TTC549 (cell line): ENCODE data around the gene SMARCA2.

Source experiments
- FAIRE-seq: peaks from 2 replicates; lab custom pipeline; 2012; peaks lifted over from hg19 to GRCh38; lab: Jason Lieb, UNC

The SMARCA2 gene

DNA sequence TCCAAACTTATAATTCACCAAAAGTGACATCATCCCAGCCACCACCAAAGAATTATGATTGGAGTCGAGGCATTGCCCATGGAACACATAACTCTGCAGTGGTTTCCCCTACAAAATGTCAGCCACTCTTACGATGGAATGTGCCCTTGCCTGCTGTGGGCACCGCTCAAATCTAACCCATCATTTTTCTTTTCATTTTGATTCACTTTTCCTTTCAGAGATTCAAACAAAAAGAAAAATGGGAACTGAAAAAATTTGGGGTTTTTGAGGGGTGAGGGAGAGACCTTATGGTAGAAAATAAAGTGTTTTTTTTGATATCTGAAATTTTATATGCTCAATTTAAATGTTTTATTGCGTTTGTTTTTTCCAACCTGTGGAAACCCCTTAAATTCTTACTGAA lies 28.1 kb downstream of the SMARCA2 start:
- no peak for FAIRE-seq

DNA sequence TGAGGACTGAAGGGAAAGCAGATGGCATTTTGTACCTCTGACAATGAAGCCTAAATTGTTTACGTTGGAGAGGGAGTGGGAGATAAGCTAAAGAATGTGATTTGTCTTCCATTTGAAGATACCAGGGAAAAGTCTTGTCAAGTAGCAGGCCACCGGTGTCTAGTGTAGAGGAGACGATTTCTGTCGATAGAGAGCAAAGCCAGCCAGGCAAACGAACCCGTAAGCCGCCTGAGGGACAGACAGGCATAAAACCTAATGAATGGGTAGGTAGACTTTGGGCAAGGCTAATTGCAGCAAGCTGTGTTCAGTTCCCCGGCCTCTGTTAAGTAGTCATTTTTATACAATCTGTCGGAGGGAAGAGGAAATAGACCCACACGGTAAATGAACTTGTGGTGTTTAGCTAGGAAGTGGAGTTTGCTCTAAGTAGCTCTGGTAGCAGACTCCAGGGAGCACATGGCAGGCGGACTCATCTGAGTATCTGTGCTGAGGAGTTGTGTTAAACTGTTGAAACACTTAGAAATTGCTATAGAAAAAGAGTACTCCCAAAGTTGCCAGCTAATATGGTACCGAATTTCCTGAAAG lies 28.8 kb downstream of the SMARCA2 start:
- FAIRE-seq = no peak

DNA sequence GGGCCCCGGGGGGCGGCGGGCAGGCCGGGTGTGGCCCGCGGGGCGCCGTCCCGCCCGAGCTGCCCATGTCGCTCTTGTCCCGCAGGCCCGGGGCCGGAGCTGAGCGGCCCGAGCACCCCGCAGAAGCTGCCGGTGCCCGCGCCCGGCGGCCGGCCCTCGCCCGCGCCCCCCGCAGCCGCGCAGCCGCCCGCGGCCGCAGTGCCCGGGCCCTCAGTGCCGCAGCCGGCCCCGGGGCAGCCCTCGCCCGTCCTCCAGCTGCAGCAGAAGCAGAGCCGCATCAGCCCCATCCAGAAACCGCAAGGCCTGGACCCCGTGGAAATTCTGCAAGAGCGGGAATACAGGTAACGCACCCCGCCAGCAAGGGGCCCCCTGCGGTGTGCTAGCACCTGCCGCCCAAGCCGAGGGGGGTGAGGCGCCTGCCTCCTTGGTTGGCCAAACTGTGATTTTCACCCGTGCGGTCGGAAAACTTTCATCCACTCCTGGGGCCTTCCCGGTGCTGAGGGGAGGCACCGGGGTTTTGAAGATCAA lies 32.1 kb downstream of the SMARCA2 start:
- FAIRE-seq = no peak

- no peak for FAIRE-seq
Measured at GRCh38 chr9:2047916-2048315, 32.8 kb downstream of the SMARCA2 start.

DNA sequence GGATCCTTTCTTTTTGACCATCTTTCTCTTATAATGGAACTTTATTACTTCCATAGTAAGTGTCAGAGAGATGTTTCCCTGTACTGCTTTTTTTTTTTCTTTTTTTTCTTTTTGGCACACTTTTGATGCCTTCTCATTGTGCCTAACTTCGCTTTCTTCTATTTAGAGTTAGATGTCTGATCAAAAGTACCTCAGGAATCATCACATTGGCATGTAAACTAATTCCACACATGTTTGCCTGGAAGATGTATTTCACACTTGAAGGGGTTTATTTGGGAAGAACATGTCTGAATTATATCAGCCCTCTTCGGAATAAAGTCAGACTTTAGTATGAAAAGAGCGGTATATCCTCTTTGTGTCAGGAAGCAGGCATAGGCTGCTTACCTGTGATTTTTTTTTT lies 35.1 kb downstream of the SMARCA2 start:
- no peak for FAIRE-seq

DNA sequence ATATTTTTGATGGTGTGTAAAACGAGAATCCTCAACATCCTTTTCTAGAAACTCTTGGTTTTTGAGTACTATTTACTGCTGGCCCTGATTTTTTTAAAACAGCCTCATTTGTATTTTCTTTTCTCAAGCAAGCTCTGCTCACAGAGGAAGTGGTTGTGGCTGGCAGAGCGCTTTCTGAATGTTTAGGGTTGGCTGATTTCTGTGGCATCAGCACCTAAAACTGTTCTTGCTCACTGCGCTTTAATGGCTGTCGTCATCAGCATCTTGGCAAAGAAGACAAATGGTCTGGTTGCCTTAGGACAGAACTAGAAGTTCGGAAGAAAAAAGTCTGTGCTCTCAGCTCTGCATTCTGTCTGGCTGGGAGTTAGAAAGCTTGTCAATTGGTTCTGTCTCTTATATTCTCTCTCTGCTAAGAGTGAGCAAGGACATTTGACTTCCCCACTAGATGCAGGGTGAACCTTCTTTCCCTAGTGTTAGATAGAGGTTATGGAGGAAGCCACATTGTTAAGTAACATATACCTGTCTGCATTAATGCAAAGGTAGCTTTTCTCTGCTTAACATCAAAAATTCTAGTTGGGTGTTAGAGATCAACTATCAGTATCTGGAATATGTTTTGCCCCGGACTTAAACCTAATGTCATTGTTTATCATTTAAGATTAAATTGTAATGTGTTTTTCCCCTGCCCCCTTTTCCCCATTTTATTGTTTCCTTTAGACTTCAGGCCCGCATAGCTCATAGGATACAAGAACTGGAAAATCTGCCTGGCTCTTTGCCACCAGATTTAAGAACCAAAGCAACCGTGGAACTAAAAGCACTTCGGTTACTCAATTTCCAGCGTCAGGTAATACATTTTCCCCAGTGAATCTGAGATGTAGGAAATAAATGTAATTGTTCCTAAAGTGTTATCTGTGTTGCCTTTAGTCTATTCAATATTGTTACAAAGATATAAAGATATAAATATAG lies 39.0 kb downstream of the SMARCA2 start:
- FAIRE-seq = no peak

GRCh38 chr9:2055203-2055658 lies 40.1 kb downstream of the SMARCA2 start:
- no peak for FAIRE-seq

- FAIRE-seq = no peak
Measured at GRCh38 chr9:2059274-2059929, 44.3 kb downstream of the SMARCA2 start.

GRCh38 chr9:2060424-2060823 lies 45.3 kb downstream of the SMARCA2 start:
- no peak for FAIRE-seq

GRCh38 chr9:2065704-2066103 lies 50.6 kb downstream of the SMARCA2 start:
- no peak for FAIRE-seq

DNA sequence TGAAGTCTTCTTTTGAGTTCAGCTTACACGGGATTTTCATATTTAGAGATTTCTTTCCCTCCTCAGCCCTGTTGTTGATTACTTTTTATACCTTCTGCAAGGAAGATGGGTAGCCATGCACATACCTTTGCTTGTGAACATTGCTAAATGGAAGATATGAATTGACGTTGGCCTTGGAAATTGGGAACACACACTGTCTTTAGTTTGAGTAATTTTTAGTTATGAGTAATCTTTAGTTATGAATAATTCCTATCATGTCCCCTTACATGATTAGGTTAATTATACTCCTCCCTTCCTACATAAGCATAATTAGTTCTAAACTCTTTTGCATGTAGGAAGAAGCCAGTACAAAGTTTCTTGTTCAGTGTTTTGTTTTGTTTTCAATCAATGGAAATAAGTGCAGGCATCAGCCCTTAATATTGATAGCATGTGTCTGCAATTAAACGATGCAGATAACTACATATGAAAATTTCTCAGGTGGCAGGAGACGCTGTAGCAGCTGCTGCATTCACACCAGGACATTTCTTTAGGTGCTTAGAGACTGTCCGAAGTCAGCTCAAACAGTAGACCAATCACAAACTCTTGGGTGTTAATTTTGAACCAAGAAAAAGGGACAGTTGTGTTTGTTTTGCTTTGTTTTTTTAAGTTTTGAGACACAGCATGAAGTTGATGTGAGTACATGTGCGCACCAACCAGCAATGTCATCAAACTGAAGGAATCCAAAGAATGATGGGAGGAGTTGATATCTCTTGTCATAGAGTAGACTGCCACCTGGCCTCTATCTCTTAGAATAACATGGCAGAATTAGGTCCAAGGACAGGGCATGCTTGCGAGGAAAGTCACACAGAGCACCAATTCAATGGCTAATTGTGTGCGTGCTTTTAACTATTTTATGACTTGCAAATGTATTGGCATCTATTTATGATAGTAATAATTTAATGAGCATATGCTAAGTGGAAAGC lies 51.4 kb downstream of the SMARCA2 start:
- no peak for FAIRE-seq

DNA sequence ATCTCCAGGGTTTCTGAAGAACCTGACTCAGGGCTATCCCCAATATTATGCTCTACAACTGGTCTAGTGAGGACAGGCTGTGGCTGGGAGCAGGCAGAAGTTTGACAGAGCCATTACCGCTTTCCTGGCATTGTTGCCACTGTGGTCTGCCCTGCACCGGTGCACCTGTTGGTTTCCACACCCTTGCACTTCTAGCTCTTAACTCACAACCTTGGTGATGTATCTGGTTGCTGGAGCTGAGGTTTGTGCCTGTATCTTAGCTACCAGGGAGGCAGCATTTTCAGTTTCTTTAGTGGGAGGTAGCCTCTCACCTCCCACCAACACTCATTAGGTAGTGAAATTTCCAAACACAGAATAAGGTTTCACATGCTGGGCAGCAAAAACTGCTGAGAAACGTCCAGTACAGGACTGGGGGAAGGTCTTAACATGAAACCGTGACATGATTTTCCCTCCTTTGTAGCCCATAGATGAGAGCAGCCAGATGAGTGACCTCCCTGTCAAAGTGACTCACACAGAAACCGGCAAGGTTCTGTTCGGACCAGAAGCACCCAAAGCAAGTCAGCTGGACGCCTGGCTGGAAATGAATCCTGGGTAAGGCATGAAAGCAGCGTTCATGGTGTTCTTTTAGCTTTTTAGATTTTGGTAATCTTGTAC lies 57.7 kb downstream of the SMARCA2 start:
- no peak for FAIRE-seq

DNA sequence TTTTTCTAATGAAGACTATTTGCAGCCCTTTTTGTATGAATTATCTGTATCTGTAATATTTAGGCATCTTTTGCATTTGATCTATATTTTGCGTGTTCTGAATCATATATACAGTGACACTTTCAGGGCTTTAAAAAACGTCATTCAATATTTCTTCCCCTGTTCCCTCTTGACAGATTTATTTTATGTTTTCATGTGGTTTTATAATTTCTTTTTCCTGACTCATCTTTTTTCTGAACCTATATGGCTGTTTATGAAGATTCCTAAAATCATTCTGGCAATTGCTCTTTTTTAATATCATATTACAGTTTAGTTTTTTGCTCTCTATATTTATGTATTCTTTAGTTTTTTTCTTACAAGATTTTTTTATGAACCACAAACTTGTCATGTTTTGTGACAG lies 67.6 kb downstream of the SMARCA2 start:
- FAIRE-seq = no peak

DNA sequence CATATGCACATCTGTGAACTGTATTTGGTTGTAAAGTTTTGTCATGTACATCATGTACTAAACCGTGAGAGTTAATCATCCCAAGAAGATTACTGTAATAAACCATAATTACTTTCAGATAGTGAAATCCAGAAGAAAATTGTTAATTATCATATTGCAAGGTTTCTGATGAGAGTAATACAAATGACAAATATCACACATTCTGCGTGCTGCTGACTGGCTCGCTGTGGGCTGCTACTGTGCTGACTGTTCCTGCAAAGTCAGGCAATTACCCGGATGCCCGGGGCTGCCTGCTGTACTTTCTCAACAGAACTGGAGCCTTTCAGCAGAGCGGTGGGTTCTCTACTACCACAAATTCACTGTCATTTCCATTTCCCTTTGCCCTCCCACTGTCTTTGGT lies 68.3 kb downstream of the SMARCA2 start:
- FAIRE-seq = no peak

DNA sequence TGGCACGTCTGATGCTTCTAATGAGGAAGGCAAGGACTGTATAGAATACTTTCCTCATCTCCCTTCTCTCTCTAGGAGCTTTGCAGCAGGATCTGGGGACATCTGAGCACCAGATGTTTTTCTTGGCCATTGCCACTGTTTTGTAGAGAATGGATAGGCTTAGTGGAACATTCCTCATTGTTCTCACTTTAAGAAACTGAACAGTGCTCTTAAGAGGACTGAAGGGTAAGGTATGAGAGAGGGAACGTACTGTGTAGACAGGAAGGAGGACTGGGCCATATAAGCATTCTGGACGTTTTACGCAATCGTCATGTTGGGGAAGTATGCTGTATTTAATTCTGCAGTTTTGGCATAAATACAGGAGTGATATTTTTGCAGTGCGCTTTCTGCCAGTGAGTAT lies 70.6 kb downstream of the SMARCA2 start:
- no peak for FAIRE-seq

DNA sequence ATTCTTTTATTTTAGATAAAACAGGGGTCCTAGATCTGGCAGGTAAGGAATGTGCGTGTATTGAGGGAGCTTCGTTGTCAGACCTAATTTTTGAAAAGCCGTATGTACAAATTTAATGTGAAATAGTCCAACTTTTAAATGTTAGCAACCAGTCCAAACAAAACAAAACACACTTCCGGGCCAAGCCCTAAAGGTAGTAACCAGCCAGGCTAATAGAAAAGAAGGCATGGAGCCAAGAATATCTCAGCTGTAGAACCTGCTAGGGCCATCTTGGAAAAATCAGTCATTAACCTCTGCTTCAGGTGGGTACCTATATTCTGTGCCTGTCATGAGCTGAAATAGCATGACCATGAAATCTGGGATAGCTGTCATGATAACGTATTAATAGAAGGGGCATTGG lies 71.0 kb downstream of the SMARCA2 start:
- no peak for FAIRE-seq

DNA sequence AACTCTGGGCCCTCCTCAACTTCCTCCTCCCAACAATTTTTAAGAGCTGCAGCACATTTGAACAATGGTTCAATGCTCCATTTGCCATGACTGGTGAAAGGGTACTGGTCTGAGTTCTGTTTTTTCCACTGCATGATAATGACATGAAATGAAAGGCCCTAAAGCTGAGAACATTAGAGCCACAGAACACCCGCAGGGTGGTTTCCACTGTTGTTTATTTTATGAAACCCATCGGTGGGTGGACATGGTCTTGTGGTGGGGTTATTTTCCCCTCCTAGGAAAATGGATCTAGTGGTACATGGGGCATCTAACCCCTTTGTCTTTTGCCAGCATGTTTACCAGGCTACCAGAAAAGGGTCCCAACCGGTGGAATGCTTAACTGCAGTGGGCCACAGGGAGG lies 71.8 kb downstream of the SMARCA2 start:
- no peak for FAIRE-seq

DNA sequence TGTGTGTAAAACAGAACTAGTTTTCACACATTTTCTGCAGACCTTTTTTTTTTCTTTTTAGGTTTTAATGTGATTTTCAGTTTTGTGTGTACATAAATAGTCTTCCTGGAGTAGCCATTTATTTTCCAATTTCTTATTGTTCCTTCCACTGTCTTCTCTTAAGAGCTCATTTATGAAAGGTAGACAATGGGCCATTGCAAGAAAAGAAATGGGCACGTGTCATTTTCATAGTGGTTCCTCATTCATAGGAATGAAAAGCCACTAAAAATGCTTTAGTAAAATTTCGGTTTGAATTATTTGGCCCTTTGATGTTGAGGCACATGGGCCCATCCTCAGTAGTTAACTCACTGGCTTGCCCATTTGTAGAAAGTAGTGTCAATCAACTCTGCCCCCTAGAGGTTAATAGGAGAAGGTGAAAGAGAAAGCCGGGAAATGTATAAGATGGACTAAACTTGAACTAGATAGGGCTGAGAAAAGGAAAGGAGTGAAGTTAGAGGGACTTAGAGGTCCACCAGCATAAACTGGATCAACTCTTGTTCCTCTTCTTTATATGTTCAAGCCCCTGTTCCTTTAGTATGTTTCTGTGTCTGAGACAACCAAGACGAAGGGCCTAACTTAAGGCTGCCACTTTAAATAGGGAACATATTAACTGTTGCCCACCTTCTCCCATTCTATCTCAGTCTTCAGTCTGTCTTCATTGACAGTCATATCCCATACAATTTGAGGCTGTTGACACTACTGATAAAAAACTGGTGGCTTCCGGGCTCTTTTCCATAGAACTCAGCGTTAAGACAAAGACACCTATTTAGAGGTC lies 72.6 kb downstream of the SMARCA2 start:
- FAIRE-seq = no peak

GRCh38 chr9:2093920-2094597 lies 78.9 kb downstream of the SMARCA2 start:
- no peak for FAIRE-seq
